Left colon (tissue), 2 donors: ENCODE results near the gene USP48. TPM values are rescaled to one million over a fixed set of nuclear protein-coding genes. Genes with fewer than 3 reads are reported as not detected.

ENCODE experiments used
- ATAC-seq: fragments of 200-7000 bp; cut with Tn5 transposase; one replicate; pipeline ENCODE4 v1.9.1; 2020; ENCODE audit warnings: mild to moderate bottlenecking, moderate library complexity
- DNase-seq, 2 donors: peaks; one replicate each; pipeline ENCODE4 v3.0.0-alpha.2; 2020
- intact Hi-C, 2 donors: fragments of 100-400 bp; cut with DNase I in 1 of 2; cut with micrococcal nuclease in 1 of 2; formaldehyde crosslinking; loops; one replicate each; pipeline versions ENCODE4 v1.11.2 to v1.14.0; 2022; cut with DNase I, micrococcal nuclease
- total RNA-seq, 2 donors: library from RNA; stranded (reverse); fragmentation: NEBNext Ultra II Directional; extraction: Animal tissue kit (Norgen Biotek cat#: 25700); gene quantifications; one replicate each; pipeline ENCODE4 v1.2.1, GENCODE V29; 2021
- donor health status: DM: no; HTN: no; CAD: no.
- donor health status: DM: yes; HTN: yes; CAD: no.

The USP48 gene
- total RNA-seq, 2 donors from 2014 or later = 44.6 to 48.6 TPM

- intact Hi-C loops = no loop called here
- ATAC-seq = no peak
- no peak for DNase-seq
Observed at GRCh38 chr1:21758614-21759013, 24.3 kb downstream of the USP48 start.

- intact Hi-C loops = no loop called here
- no peak for ATAC-seq
- DNase-seq = no peak
Observed at GRCh38 chr1:21756393-21757089, 26.4 kb downstream of the USP48 start.

DNA sequence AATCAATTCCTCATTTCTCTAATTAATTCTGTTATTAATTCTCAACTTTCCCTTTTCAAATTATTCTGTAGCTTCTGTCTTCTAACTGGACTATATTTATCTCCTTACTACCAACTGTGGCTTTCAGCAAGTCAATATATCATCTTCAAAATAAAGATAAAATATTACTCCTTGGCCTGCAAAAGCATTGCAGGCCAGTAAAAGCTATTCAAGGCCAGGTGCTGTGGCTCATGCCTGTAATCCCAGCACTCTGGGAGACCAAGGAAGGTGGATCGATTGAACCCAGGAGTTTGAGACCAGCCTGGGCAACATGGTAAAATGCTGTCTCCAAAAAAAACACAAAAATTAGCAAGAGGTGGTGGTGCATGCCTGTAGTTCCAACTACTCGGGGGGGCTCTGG, 27.9 kb downstream of the USP48 start:
- ATAC-seq (no peak), DNase-seq (no peak)
- intact Hi-C loops = no loop called here

GRCh38 chr1:21754583-21754982, 28.4 kb downstream of the USP48 start:
- no peak for DNase-seq
- ATAC-seq = no peak
- intact Hi-C loops = no loop called here

DNA sequence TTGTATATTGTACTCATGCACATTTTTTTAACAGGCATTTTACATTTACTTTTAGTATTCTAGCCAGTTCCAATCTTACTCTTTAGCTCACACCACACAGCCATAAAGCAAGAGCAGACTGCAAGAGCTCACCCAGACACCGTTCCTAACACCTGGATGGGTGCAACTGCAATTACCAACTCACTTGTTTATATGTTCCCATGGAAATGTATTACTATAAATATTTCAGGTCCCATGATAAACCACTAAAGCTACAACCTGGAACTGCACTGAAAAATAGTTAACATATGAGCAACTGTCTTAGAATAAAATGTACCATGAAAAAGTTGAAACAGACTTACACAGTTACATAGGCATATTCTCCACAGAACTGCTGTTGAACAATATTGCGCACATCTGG, 30.8 kb downstream of the USP48 start:
- intact Hi-C loops = no loop called here
- DNase-seq (no peak), ATAC-seq (no peak)

DNA sequence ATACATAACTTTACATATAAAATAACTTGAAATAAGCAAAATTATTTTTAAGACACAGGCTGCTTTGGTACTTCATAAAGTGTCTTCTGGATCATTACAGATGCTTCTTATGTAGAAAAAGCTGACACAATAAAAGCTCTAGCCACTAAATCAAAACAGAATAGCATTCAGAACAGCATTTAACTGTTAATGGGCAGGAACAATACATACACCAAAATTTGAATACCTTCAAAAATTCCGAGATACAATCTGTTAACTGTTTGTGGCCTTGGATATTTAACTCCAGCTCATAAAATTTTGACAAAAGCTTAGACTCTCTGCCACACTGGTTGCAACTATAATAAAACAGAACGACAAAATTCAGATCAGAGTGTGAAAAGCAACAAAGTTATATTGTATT, 31.7 kb downstream of the USP48 start:
- ATAC-seq = no peak
- intact Hi-C loops = no loop called here
- no peak for DNase-seq

DNA sequence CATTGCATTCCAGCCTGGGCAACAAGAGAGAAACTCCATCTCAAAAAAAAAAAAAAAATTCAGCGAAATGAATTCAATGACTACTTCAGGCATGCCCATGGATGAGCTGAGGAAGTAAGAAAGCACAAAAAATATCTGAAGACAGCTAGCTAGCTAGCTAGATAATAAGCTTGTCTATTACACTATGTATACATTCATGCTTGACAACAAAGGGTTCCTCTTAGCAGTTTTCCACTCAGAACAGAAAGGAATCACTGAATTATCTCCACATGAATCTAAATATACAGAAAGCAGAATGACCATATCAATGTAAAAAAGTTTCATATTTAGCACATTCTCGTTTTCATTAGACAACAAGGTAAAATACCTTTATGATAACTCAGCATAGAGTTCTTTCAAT, 32.1 kb downstream of the USP48 start:
- ATAC-seq (no peak), DNase-seq (no peak)
- intact Hi-C loops = no loop called here

DNA sequence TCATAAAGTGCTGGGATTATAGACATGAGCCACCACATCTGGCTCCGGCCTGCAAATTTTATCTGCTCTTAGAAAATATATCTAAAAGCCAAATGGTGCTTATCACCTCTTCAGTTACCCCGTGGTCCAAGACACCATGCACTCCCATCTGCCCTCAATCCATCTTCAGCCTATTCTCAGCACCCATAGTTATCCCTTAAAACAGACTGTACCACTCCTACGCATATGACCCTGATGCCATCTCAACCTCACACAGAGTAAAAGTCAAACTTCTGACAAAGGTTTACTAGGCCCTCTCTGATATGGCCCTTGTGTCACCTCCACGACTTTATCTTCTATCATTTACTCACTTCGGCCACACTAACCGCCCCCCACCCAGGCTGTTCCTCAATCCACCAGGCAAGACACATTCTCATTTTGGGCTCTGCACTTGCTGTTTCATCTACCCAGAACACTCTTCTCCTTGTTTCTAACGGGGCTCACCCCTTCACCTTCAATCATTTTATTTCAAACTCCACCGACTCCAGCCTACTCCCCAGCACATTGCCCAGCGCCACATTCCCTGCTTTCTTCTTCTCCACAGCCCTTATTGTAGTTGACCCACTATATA, 33.0 kb downstream of the USP48 start:
- no peak for DNase-seq
- intact Hi-C loops = no loop called here
- no peak for ATAC-seq

DNA sequence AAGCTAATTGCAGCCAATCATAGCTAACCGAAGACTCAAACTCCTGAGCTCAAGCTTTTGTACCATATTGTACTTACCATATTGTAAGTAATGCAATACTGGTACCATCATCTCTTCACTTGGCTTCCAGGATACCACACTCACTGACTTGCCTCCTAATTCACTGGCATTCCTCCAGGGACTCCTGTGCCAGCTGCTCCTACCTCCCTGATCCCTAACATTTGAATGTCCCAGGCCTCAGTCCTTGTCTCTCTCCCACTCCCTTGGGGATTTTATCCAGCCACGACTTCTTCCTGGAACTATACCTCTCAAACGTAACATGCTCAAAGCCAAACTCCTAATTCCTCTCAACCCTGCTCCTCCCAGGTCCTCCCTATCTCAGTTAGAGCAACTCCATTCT, 33.8 kb downstream of the USP48 start:
- ATAC-seq (no peak), DNase-seq (no peak)
- intact Hi-C loops = no loop called here

DNA sequence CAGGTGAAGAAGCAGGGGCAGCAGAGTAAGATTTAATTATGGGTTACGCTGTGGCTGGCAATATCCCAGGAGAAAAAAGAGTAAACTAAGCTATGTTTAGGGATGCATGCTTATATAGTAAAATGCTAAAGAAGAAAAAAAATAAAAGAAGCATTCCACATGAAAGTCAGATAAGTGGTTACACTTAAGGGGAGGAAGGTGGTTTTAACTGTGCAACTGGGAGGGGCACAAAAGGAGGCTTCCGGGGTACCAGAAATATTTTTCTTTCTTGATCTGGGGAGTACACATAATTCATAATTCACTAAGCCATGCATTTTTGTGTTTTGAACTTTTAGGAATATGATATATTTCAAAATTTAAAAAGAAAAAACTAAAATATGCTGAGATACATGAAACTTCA, 39.5 kb downstream of the USP48 start:
- intact Hi-C loops = no loop called here
- no peak for ATAC-seq
- no peak for DNase-seq

DNA sequence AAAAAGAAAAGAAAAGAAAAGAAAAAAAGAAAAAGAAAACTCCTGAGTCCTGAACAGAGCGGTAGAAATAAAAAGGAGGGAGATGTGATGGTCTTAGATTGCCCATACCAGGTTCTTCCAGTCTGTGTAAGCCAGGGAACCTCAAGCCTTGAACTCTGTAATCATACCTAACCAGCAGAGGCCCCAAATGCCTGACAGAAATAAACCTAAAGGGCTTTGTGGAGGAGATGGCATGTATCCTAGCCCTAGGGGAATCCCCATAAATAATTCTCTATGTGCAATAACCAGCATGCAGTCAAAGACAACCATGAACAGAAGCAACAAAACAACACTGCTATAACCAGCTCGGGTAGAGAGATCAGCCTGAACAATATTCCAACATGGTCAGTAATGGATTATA, 40.4 kb downstream of the USP48 start:
- DNase-seq = no peak
- no peak for ATAC-seq
- intact Hi-C loops = no loop called here

- intact Hi-C loops = no loop called here
- no peak for ATAC-seq
- no peak for DNase-seq
Observed at GRCh38 chr1:21741206-21741605, 41.7 kb downstream of the USP48 start.

DNA sequence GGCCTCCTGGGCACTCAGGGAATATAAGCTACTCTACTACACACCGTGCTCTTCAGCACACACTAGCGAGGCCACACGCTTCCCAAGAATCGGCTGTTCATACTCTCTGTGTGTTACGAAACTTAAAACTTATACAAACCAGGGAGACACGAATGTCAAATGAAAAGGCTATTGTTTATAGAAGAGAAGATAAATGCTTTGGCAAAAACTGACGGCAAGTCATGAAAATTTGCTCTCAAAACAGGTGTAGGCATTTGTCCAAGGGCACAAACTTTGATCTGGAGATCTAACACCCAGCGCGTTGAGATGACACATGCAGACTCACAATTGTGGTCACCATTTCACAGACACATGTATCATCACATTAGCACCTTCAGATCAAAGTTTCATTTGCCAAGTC, 46.1 kb downstream of the USP48 start:
- no peak for DNase-seq
- no peak for ATAC-seq
- intact Hi-C loops = no loop called here

DNA sequence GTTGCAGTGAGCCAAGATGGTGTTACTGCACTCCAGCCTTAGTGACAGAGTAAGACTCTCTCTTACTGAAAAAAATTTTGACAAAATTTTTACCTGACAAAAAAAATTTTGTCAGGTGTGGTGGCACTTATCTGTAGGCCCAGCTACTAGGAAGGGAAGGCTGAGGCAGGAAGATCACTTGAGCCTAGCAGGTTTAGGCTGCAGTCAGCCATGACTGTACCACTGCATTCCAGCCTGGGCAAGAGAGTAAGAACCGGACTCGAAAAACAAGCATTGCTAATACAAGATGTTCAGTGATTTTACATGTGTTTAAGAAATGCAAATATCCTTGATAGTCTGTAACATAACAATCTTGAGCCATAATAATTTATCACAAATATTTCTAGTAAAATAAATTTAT, 46.9 kb downstream of the USP48 start:
- intact Hi-C loops = no loop called here
- DNase-seq = no peak
- no peak for ATAC-seq

- intact Hi-C loops = no loop called here
- DNase-seq (no peak), ATAC-seq (no peak)
Observed at GRCh38 chr1:21734526-21734925, 48.4 kb downstream of the USP48 start.

- ATAC-seq = no peak
- intact Hi-C loops = no loop called here
- no peak for DNase-seq
Observed at GRCh38 chr1:21732664-21733063, 50.3 kb downstream of the USP48 start.

DNA sequence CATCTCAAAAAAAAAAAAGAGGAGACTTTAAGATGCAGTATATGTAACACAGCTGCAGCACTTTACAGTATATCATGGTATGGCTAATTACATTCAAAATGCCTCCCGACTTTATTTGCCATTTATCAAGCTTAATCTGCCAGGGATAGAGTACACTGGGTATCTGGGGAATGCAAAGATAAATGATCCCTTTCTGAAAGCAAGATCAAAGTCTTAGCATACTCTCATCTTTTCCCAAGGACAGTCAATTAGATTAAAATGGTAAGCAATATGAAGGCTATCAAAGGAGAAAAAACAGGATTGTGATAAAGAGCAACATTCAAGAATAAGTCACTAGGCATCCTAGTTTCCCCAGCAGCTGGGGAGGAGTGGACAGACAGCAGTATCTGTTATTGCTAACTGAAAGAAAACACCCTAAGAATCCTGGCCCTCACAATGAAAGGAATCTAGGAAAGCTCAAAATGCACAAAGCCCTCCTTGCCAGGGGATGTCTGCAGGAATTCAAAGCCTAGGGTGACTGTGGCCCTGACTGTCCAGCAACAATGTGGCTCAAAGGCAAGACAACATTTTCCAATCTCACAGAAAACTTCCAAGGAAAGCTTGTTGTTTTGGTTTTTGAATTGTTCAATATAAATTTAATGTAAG, 57.1 kb downstream of the USP48 start:
- ATAC-seq = no peak
- intact Hi-C loops = no loop called here
- DNase-seq = no peak

- ATAC-seq (no peak), DNase-seq (no peak)
- intact Hi-C loops = no loop called here
Observed at GRCh38 chr1:21724570-21724969, 58.4 kb downstream of the USP48 start.

- DNase-seq (no peak), ATAC-seq (no peak)
- intact Hi-C loops = no loop called here
Observed at GRCh38 chr1:21724098-21724497, 58.9 kb downstream of the USP48 start.

DNA sequence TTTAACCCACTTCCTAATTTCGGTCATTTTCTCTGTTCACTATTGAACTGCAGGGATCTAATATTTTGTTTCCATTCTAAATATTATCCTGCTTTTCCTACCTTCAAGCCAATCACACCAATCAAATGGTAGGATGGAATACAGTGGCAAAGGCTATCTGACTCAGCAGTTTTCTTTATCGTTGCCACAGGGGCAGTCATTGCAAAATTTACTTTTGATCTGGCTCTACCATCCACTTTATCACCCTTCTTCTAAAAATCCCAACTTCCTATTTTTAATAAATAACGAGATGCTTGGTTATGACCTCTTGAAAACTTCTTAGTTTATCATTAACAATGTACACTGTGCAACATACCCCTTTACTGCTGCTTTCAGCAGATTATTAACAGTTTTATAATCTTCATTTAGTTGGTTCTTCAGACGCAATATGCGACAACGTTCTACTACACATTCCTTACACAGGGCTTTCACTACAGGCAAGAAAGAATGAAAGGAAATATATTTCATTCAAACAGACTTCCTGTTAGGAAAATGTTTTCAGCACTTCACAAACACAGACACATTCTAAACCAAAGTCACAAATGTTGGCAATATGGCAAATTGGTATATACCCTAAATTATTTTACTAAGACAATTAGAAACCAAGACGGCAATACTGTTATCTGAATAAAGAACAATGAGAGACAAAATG, 61.5 kb downstream of the USP48 start:
- DNase-seq (no peak), ATAC-seq (no peak)
- intact Hi-C loops = no loop called here
